DOHH2 (cell line): ENCODE measurements around the gene GFRA4.

Experiments used
- H3F3A ChIP-seq: fragments of 200-600 bp; sonication (generic), shearing (Covaris generic); 2 replicates; pipeline ENCODE4 v1.6.0; 2016; ENCODE audit warnings: antibody characterized with exemption, mild to moderate bottlenecking; ENCODE audit not compliant: control insufficient read depth, insufficient read depth
- H3K27ac ChIP-seq: fragments of 200-600 bp; sonication (generic); 2 replicates; pipeline ENCODE4 v1.5.1; 2014; ENCODE audit warnings: low read depth, mild to moderate bottlenecking, low read length, moderate library complexity
- H3K27me3 ChIP-seq: fragments of 200-600 bp; sonication (generic); 2 replicates; pipeline ENCODE4 v1.6.1; 2014; ENCODE audit warnings: mild to moderate bottlenecking, low read length, mixed read lengths; ENCODE audit not compliant: control insufficient read depth
- H3K36me3 ChIP-seq: fragments of 200-600 bp; sonication (generic); 2 replicates; pipeline ENCODE4 v1.6.1; 2014; ENCODE audit warnings: mild to moderate bottlenecking, low read length, moderate library complexity, mixed read lengths; ENCODE audit not compliant: control insufficient read depth
- H3K4me1 ChIP-seq: fragments of 200-600 bp; sonication (generic); 2 replicates; pipeline ENCODE4 v1.6.1; 2014; ENCODE audit warnings: mild to moderate bottlenecking, low read length, mixed read lengths; ENCODE audit not compliant: control insufficient read depth
- H3K4me2 ChIP-seq: fragments of 200-600 bp; sonication (generic); 2 replicates; pipeline ENCODE4 v1.6.0; 2014; ENCODE audit warnings: mild to moderate bottlenecking, low read length, moderate library complexity
- H3K4me3 ChIP-seq: fragments of 200-600 bp; sonication (generic); 2 replicates; pipeline ENCODE4 v1.5.1; 2014; ENCODE audit warnings: mild to moderate bottlenecking, low read length, mixed read lengths
- H3K79me2 ChIP-seq: fragments of 200-600 bp; sonication (generic); 2 replicates; pipeline ENCODE4 v1.6.1; 2014; ENCODE audit warnings: mild to moderate bottlenecking, low read length, mixed read lengths; ENCODE audit not compliant: control insufficient read depth
- H3K9me2 ChIP-seq: fragments of 200-600 bp; sonication (generic); replicated peaks from 2 replicates; pipeline ENCODE4 v1.6.1; 2014; ENCODE audit warnings: mild to moderate bottlenecking, low read length, mixed read lengths; ENCODE audit not compliant: control insufficient read depth
- H3K9me3 ChIP-seq: fragments of 200-600 bp; sonication (generic); 2 replicates; pipeline ENCODE4 v1.6.1; 2014; ENCODE audit warnings: antibody characterized with exemption, low read length, mixed read lengths; ENCODE audit not compliant: control insufficient read depth, insufficient read depth
- H4K20me1 ChIP-seq: fragments of 200-600 bp; sonication (generic); 2 replicates; pipeline ENCODE4 v1.6.0; 2014; ENCODE audit warnings: low read depth, mild to moderate bottlenecking, antibody characterized with exemption, low read length, moderate library complexity; ENCODE audit not compliant: control insufficient read depth, insufficient read depth
- EZH2phosphoT487 ChIP-seq: fragments of 200-600 bp; sonication (generic); IDR thresholded peaks from 2 replicates; pipeline ENCODE4 v1.6.1; 2017; ENCODE audit warnings: borderline replicate concordance, mild to moderate bottlenecking, antibody characterized with exemption, low read length, moderate library complexity, mixed read lengths
- TF ChIP-seq, protein P1 (sequence below): fragments of 200-600 bp; sonication (generic); IDR thresholded peaks from one replicate; pipeline ENCODE4 v1.5.1; 2014; ENCODE audit warnings: antibody characterized with exemption, mild to moderate bottlenecking, low read depth, low read length; ENCODE audit not compliant: poor library complexity, severe bottlenecking

GFRA4 gene

DNA sequence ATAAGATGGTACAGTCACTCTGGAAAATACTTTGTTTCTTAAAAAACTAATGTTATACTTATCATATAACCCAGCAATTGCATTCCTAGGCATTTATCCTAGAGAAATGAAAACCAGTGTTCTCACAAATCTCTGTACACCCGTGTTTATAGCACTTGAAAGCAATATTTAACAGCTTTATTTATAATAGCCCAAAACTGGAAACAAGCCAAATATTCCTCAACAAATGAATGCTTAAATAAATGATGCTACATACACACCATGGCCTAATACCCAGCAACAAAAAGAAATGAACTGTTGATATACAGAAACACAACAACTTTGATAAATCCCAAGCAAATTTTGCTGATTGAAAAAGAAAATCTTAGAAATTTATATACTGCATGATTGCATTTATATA, 51.3 kb downstream of the GFRA4 start:
- H3K79me2 ChIP-seq: no peaks in the 10 kb centered on the region
- H3K27me3 ChIP-seq: no peaks in the 10 kb centered on the region
- H3F3A ChIP-seq: peaks cover 15% of the 10 kb centered on the region
- no peaks in the 10 kb centered on the region for H4K20me1 ChIP-seq
- no peaks in the 10 kb centered on the region for H3K9me3 ChIP-seq
- no peaks in the 10 kb centered on the region for H3K9me2 ChIP-seq
- no peaks in the 10 kb centered on the region for H3K36me3 ChIP-seq
- no peak overlapping the region for H3K27ac ChIP-seq
- no peak overlapping the region for H3K4me3 ChIP-seq
- peaks cover 44% of the 10 kb centered on the region for H3K4me1 ChIP-seq
- H3K4me2 ChIP-seq: no peak overlapping the region
- TF ChIP-seq, protein P1, sequence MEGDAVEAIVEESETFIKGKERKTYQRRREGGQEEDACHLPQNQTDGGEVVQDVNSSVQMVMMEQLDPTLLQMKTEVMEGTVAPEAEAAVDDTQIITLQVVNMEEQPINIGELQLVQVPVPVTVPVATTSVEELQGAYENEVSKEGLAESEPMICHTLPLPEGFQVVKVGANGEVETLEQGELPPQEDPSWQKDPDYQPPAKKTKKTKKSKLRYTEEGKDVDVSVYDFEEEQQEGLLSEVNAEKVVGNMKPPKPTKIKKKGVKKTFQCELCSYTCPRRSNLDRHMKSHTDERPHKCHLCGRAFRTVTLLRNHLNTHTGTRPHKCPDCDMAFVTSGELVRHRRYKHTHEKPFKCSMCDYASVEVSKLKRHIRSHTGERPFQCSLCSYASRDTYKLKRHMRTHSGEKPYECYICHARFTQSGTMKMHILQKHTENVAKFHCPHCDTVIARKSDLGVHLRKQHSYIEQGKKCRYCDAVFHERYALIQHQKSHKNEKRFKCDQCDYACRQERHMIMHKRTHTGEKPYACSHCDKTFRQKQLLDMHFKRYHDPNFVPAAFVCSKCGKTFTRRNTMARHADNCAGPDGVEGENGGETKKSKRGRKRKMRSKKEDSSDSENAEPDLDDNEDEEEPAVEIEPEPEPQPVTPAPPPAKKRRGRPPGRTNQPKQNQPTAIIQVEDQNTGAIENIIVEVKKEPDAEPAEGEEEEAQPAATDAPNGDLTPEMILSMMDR: no peak
- no peak for TF ChIP-seq EZH2phosphoT487
